Uterine smooth muscle cell (primary cell): ENCODE results near the gene TSPAN1. TPM values are rescaled to one million over a fixed set of nuclear protein-coding genes. Genes with fewer than 3 reads are reported as not detected.

Source experiments
- total RNA-seq: library from RNA; depleted of rRNA; stranded (reverse); fragments of >200 nt; gene quantifications from 2 replicates; pipeline ENCODE4 v1.2.3, GENCODE V29; 2014

TSPAN1 gene
- 0.22 and 0.25 TPM in 2 replicates for total RNA-seq

DNA sequence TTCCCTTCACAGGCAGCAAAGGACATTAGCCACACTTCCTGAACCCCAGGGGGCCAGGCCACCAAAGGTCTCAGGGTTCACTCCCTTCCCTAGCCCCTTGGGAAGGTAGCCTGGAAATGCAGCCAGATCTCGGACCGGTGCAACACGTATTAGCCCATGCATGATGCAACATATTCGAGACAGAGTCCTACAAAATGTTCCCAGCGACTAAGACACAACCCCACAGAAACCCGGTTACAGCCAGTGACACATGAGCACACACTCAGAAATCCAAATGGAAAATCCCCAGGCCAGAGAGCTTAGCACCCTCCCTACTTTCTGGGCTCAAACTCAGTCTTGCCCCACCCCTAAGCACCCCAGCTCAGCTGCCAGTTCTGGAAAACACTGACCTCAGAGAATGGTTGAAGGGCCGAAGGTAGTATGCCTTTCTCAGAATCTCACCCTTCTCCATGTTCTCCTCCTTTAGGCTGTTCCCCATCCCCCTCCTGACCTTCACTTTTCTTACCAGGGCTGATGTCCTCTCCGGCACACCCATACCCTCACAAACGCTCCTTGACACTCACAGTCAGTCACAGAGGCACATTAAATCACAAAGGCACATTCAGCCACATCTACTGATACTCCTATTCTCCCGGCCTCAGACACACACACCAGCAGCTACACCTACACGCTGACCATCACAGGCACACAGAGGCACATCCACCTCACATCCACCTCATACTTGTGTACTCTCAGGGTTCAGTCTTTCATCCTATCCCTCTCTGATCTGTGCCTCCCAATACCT lies at the start of gene TSPAN1:
Gene TSPAN1, plus strand, starts transcription at position 640 of the 784 bp plus-strand sequence. CDS start 6,021 bp downstream, outside the sequence.

DNA sequence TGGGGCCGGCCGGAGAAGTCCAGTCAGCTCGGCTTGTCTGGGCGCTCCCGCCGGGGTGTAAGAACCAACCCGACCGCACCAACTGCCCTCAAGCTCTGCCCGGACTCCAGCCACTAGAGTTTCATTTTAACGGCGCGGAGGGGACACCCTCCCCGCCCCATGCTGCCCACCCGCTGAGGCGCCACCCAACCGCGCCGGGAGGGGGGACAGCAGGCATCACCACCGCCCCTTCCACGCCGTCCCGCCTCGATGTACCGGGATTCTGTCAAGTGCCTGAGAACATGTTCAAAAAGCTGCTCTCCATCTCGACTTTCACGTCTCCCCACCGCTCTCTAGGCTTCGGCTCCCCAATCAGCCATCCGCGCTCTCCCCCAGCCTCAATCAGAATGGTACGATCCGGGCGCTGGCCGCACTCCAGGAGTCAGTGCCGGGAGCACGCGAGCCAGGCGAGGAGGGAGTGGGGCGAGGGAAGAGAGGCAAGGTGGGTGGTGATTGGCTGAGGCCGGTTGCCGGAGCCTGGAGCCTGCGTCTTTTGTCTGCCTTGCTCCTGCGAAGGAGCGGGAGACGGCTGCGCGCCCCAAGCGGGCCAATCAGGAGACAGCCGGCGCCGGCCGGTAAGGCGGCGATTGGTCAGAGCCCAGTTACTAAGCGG lies 42.2 kb upstream of the TSPAN1 start, which contains the start of gene PIK3R3:
Gene PIK3R3, minus strand, starts transcription at position 101 of the 652 bp plus-strand sequence. CDS start 677 bp downstream, outside the sequence.

GRCh38 chr1:46176211-46176865 lies 1.5 kb downstream of the TSPAN1 start, which contains the start of gene P3R3URF:
Gene P3R3URF (minus strand): TSS chr1:46176488. CDS start chr1:46176471, 17 bp downstream.

DNA sequence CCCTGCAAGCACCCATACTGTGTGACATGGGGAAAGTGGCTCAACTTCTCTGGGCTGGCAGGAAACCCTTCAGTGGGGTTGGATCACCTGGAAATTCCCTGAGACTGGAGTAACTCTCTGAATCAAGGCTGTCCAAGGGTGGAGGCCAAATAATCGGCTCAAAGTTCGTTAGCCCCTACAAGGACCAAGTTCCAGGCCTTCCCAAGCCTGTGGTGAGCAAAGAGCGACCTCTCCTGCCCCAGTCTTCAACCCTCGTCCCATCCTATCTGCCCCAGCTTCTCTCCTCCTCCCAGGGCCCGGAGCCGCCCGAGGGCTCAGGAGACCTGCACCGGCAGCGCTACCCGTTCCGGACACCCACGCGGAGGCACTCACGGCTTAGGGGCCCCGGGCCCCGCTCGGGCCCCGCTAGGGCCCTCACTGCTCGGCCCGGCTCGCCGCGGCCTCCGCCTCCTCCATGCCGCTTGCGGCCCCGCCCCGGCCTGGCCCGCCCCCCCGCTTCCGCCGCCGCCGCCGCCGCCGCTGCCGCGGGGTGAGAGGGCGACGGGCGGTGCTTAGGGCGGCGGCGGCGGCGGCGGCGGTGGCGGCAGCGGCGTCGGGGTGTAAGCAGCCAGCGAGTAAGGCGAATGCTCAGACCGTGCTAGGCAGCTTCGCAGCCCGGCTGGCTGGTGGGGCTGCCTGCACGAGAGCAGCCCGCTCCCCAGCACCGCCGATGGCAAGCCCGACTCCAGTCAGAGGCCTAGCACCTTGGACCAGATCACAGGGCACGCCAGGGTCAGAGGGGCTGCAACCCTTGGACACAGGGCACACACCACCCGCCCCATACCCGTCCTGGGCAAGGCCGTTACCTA lies 23.3 kb downstream of the TSPAN1 start, which contains the start of gene POMGNT1:
Gene POMGNT1, minus strand, starts transcription at position 471 of the 848 bp plus-strand sequence. CDS start 613 bp downstream, outside the sequence.

Other genes starting within 250 kb of the TSPAN1 start
- 1.4 and 3.9 TPM in 2 replicates for gene PIK3R3, start 42.5 kb upstream of the TSPAN1 start, total RNA-seq
- gene P3R3URF, start 1.4 kb downstream of the TSPAN1 start, total RNA-seq = not detected in 2 replicates
- 60.0 and 66.7 TPM in 2 replicates for gene POMGNT1, start 23.3 kb downstream of the TSPAN1 start, total RNA-seq
- gene LURAP1, start 28.2 kb downstream of the TSPAN1 start, total RNA-seq = 5.1 and 6.8 TPM in 2 replicates
- 3.6 and 11.1 TPM in 2 replicates for gene RAD54L, start 72.7 kb downstream of the TSPAN1 start, total RNA-seq
- gene LRRC41, start 128.5 kb downstream of the TSPAN1 start, total RNA-seq = 82.4 and 86.3 TPM in 2 replicates
- 508 and 626 TPM in 2 replicates for gene UQCRH, start 128.6 kb downstream of the TSPAN1 start, total RNA-seq
- 13.1 and 17.9 TPM in 2 replicates for gene NSUN4, start 165.7 kb downstream of the TSPAN1 start, total RNA-seq
- 1.00 and 1.7 TPM in 2 replicates for gene FAAH, start 219.2 kb downstream of the TSPAN1 start, total RNA-seq